GM10248 (cell line): ENCODE results near the gene HRH3.
A peak's percentile ranks its signal among the peaks of the same experiment; 100 is the strongest.

Experiments used
- CTCF ChIA-PET: fragments of 300-600 bp; sonication (Branson Sonifier 250); formaldehyde crosslinking; extraction: SDS; loops from one replicate; lab custom pipeline; 2021; ENCODE audit warnings: antibody characterized with exemption; lab: Yijun Ruan, JAX
- POLR2A ChIA-PET: fragments of 350-650 bp; sonication (Branson Sonifier 250); formaldehyde crosslinking; extraction: SDS; loops from one replicate; lab custom pipeline; 2020; ENCODE audit warnings: antibody characterized with exemption; lab: Yijun Ruan, JAX
- DNase-seq: peaks from one replicate; pipeline ENCODE4 v3.0.0; 2012; ENCODE audit errors: extremely low spot score
- CTCF ChIP-seq: IDR thresholded peaks from 2 replicates; pipeline ENCODE4 v1.5.1; 2012; ENCODE audit warnings: mild to moderate bottlenecking, low read depth; ENCODE audit errors: extremely low read depth, missing control alignments, control extremely low read depth

HRH3 gene

GRCh38 chr20:62219992-62220665, at the start of gene HRH3:
Gene HRH3, minus strand, starts transcription at chr20:62220278. Its CDS starts 308 bp downstream, at chr20:62219970.
- CTCF ChIA-PET = no interaction called here
- POLR2A ChIA-PET = no interaction called here
- no peak for TF ChIP-seq CTCF
- DNase-seq = peak; percentile 80

GRCh38 chr20:62269871-62270270, 49.8 kb upstream of the HRH3 start:
- DNase-seq = no peak
- ChIA-PET POLR2A (no interaction called here), CTCF (no interaction called here)
- no peak for TF ChIP-seq CTCF

GRCh38 chr20:62269378-62269777, 49.3 kb upstream of the HRH3 start:
- POLR2A ChIA-PET = no interaction called here
- CTCF ChIA-PET = no interaction called here
- no peak for TF ChIP-seq CTCF
- DNase-seq = no peak

- TF ChIP-seq CTCF = no peak
- ChIA-PET POLR2A (no interaction called here), CTCF (no interaction called here)
- DNase-seq = no peak
Observed at GRCh38 chr20:62268228-62268900, 48.3 kb upstream of the HRH3 start.

- TF ChIP-seq CTCF = no peak
- POLR2A ChIA-PET = no interaction called here
- no peak for DNase-seq
- CTCF ChIA-PET = no interaction called here
Observed at GRCh38 chr20:62267543-62267942, 47.5 kb upstream of the HRH3 start.

GRCh38 chr20:62266851-62267250, 46.8 kb upstream of the HRH3 start:
- no peak for DNase-seq
- TF ChIP-seq CTCF = no peak
- POLR2A ChIA-PET = no interaction called here
- CTCF ChIA-PET = interaction anchor here (0.7 kb wide), 1 partner anchor 36 kb away, joined by 3 read pairs; the partner anchor contains the start of gene ADRM1
